K562 (cell line): ENCODE measurements around the gene MBD1. TPM values are rescaled to one million over a fixed set of nuclear protein-coding genes. Genes with fewer than 3 reads are reported as not detected.
"Not testable (repeated sequence)": the region's sequence is repeated elsewhere in the genome, so short reads cannot be mapped to it uniquely, and the experiment has no call there.

Experiments
- ATAC-seq: fragments of 200-7000 bp; cut with Tn5 transposase; 3 replicates; pipeline ENCODE4 v1.9.1; 2020; ENCODE audit warnings: moderate library complexity
- BruUV-seq: library from RNA; stranded (reverse); fragments of 400-500 nt; replicated peaks from 2 replicates; lab custom pipeline; 2021; lab: Mats Ljungman, UMichigan
- CTCF ChIA-PET: fragments of 300-600 bp; formaldehyde crosslinking; extraction: SDS; loops from one replicate; lab custom pipeline; 2021; ENCODE audit warnings: low intra/inter-chr PET ratio; lab: Yijun Ruan, JAX
- POLR2A ChIA-PET: fragments of 300-600, 350-650 bp; sonication (Branson Sonifier 250); formaldehyde crosslinking; extraction: SDS; loops from one replicate; lab custom pipeline; 2021; ENCODE audit warnings: antibody characterized with exemption, inconsistent platforms; lab: Yijun Ruan, JAX
- DNase-seq, 4 experiments: peaks; one replicate each; pipeline versions ENCODE4 v3.0.0 to v3.0.0-alpha.2; 2011 to 2018; ENCODE audit warnings: low spot score in 3 of 4, mixed read lengths in 3 of 4; ENCODE audit errors: extremely low read depth in 1 of 4
- FAIRE-seq: peaks from 2 replicates; lab custom pipeline; 2011; peaks lifted over from hg19 to GRCh38; lab: Jason Lieb, UNC
- H2AFZ ChIP-seq: 2 replicates; pipeline ENCODE4 v1.6.0; 2011; ENCODE audit warnings: low read depth, low read length, control low read depth, inconsistent platforms
- H3K27ac ChIP-seq: fragments of 200-600 bp; 3 replicates; pipeline ENCODE4 v1.8.0; 2011; ENCODE audit warnings: low read depth, mild to moderate bottlenecking, control low read depth, inconsistent platforms, low read length, moderate library complexity, mixed read lengths; ENCODE audit errors: extremely low read depth
- H3K27me3 ChIP-seq, 2 experiments: fragments of 300-600 bp in 1 of 2; 2 replicates in 1 of 2; 3 replicates in 1 of 2; pipeline versions ENCODE4 v1.6.0 to v1.8.0; 2011; ENCODE audit warnings: inconsistent platforms in 2 of 2, low read length in 2 of 2, mild to moderate bottlenecking in 1 of 2, mixed read lengths in 1 of 2, moderate library complexity in 1 of 2; ENCODE audit not compliant: control insufficient read depth in 2 of 2, insufficient read depth in 2 of 2
- H3K36me3 ChIP-seq: fragments of 300-600 bp; 3 replicates; pipeline ENCODE4 v1.8.0; 2011; ENCODE audit warnings: mild to moderate bottlenecking, low read length, inconsistent platforms; ENCODE audit not compliant: control insufficient read depth, insufficient read depth
- H3K4me1 ChIP-seq, 2 experiments: fragments of 200-600 bp in 1 of 2; replicated peaks in 1 of 2; 2 replicates in 1 of 2; 3 replicates in 1 of 2; pipeline versions ENCODE4 v1.5.1 to v1.8.0; 2011; ENCODE audit warnings: inconsistent platforms in 2 of 2, low read length in 2 of 2, mild to moderate bottlenecking in 1 of 2, mixed read lengths in 1 of 2, moderate library complexity in 1 of 2; ENCODE audit not compliant: control insufficient read depth in 2 of 2, insufficient read depth in 2 of 2
- H3K4me2 ChIP-seq: 2 replicates; pipeline ENCODE4 v1.6.1; 2011; ENCODE audit warnings: low read length, control low read depth, inconsistent platforms, mixed read lengths; ENCODE audit not compliant: insufficient read depth
- H3K4me3 ChIP-seq: fragments of 200-600 bp; sonication (generic), shearing (Covaris generic); 2 replicates; pipeline ENCODE4 v1.5.1; 2016; ENCODE audit warnings: control low read depth, inconsistent platforms
- H3K79me2 ChIP-seq: fragments of 200-600 bp; 3 replicates; pipeline ENCODE4 v1.8.0; 2011; ENCODE audit warnings: low read length, inconsistent platforms; ENCODE audit not compliant: control insufficient read depth, insufficient read depth
- H3K9ac ChIP-seq, 2 experiments: 2 replicates each; pipeline versions ENCODE4 v1.6.0 to v1.6.1; 2011; ENCODE audit warnings: low read depth in 2 of 2, low read length in 2 of 2, control low read depth in 1 of 2, inconsistent platforms in 1 of 2, mild to moderate bottlenecking in 1 of 2, mixed read lengths in 1 of 2; ENCODE audit not compliant: insufficient read depth in 1 of 2
- H3K9me1 ChIP-seq: one replicate; pipeline ENCODE4 v1.6.0; 2011; ENCODE audit warnings: inconsistent platforms, mild to moderate bottlenecking, low read length, moderate library complexity; ENCODE audit not compliant: control insufficient read depth, insufficient read depth
- H3K9me3 ChIP-seq: replicated peaks from 2 replicates; pipeline ENCODE4 v1.5.1; 2011; ENCODE audit warnings: low read depth, low read length, inconsistent platforms; ENCODE audit not compliant: control insufficient read depth, insufficient read depth
- H4K20me1 ChIP-seq: replicated peaks from 2 replicates; pipeline ENCODE4 v1.6.1; 2011; ENCODE audit warnings: low read length, inconsistent platforms, mixed read lengths; ENCODE audit not compliant: control insufficient read depth, insufficient read depth
- CTBP1 ChIP-seq: fragments of 450-650 bp; IDR thresholded peaks from 2 replicates; pipeline ENCODE4 v1.6.1; 2016; ENCODE audit warnings: borderline replicate concordance
- ZNF57 ChIP-seq: fragments of 450-650 bp; formaldehyde crosslinking; IDR thresholded peaks from 2 replicates; pipeline ENCODE4 v1.4.0; 2020; ENCODE audit warnings: mild to moderate bottlenecking, moderate library complexity
- WGBS: fragments of 100-300 bp; shearing (Covaris generic); methylation state at CpG from one replicate; pipeline ENCODE4 v1.1.6; 2016; ENCODE audit warnings: low coverage, mixed read lengths; ENCODE audit not compliant: insufficient coverage; ENCODE audit errors: missing lambda C conversion rate; 5-methylcytosine and 5-hydroxymethylcytosine counted together
- in situ Hi-C: fragments of 300-500 bp; cut with MboI; formaldehyde crosslinking; loops from 4 replicates; pipeline ENCODE4 v1.15.0; 2018; ENCODE audit warnings: inconsistent platforms, mixed read lengths
- intact Hi-C: fragments of 100-400 bp; cut with micrococcal nuclease; formaldehyde crosslinking; loops from 2 replicates; pipeline ENCODE4 v1.14.2; 2022
- polyA plus RNA-seq, 8 experiments: library from polyadenylated mRNA; depleted of rRNA in 4 of 8; stranded (reverse) in 5 of 8; unstranded in 3 of 8; fragments of >200 nt; fragmentation: Nextera tagmentation in 2 of 8; fragmentation: Illumina TruSeq in 1 of 8; extraction: Ambion mirVana in 2 of 8; extraction: Trizol in 1 of 8; gene quantifications; 2 replicates each; pipeline versions ENCODE4 v1.2.1 to v1.2.3, GENCODE V29; 2011 to 2014; ENCODE audit warnings: inconsistent platforms in 1 of 8, missing spikeins in 1 of 8
- total RNA-seq, 7 experiments: library from RNA; depleted of rRNA in 6 of 7; stranded (reverse); fragments of >200 nt in 6 of 7; fragmentation: Illumina TruSeq in 2 of 7; extraction: Trizol in 2 of 7; gene quantifications; 2 replicates each; pipeline versions ENCODE4 v1.2.1 to v1.2.3, GENCODE V29; 2011 to 2021; ENCODE audit warnings: low replicate concordance in 1 of 7
- TF ChIP-seq, protein P1 (sequence below): fragments of 200-600 bp; sonication (generic); IDR thresholded peaks from one replicate; pipeline ENCODE4 v1.6.1; 2012; ENCODE audit warnings: mild to moderate bottlenecking, low read depth, low read length, inconsistent platforms
- TF ChIP-seq, protein P2 (sequence below): fragments of 250-450 bp; sonication (Bioruptor Pico); IDR thresholded peaks from 2 replicates; pipeline ENCODE4 v1.5.0; 2021

The MBD1 gene
- total and polyA plus RNA-seq, 9 of the 15 experiments (the other 6 are each of a cell fraction or from before 2014, with no cell fraction given): 3.0 to 59.7 (median 31.7) TPM

DNA sequence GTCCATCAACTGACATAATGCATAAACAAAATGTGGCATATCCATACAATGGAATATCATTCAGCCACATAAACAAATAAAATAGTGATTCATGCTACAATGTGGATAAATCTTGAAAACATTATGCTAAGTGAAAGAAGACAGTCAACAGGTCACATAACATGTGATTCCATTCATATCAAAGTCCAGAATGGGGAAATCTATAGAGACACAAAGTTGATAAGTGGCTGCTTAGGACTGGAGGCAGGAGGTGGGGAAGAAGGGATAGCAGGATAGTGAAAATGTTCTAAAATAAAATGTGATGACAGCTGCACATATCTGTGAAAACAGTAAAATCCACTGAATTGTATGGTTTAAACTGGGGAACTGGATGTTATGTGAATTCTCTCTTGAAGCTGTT is 33.8 kb downstream of the MBD1 start (continued):
- TF ChIP-seq, protein P1, sequence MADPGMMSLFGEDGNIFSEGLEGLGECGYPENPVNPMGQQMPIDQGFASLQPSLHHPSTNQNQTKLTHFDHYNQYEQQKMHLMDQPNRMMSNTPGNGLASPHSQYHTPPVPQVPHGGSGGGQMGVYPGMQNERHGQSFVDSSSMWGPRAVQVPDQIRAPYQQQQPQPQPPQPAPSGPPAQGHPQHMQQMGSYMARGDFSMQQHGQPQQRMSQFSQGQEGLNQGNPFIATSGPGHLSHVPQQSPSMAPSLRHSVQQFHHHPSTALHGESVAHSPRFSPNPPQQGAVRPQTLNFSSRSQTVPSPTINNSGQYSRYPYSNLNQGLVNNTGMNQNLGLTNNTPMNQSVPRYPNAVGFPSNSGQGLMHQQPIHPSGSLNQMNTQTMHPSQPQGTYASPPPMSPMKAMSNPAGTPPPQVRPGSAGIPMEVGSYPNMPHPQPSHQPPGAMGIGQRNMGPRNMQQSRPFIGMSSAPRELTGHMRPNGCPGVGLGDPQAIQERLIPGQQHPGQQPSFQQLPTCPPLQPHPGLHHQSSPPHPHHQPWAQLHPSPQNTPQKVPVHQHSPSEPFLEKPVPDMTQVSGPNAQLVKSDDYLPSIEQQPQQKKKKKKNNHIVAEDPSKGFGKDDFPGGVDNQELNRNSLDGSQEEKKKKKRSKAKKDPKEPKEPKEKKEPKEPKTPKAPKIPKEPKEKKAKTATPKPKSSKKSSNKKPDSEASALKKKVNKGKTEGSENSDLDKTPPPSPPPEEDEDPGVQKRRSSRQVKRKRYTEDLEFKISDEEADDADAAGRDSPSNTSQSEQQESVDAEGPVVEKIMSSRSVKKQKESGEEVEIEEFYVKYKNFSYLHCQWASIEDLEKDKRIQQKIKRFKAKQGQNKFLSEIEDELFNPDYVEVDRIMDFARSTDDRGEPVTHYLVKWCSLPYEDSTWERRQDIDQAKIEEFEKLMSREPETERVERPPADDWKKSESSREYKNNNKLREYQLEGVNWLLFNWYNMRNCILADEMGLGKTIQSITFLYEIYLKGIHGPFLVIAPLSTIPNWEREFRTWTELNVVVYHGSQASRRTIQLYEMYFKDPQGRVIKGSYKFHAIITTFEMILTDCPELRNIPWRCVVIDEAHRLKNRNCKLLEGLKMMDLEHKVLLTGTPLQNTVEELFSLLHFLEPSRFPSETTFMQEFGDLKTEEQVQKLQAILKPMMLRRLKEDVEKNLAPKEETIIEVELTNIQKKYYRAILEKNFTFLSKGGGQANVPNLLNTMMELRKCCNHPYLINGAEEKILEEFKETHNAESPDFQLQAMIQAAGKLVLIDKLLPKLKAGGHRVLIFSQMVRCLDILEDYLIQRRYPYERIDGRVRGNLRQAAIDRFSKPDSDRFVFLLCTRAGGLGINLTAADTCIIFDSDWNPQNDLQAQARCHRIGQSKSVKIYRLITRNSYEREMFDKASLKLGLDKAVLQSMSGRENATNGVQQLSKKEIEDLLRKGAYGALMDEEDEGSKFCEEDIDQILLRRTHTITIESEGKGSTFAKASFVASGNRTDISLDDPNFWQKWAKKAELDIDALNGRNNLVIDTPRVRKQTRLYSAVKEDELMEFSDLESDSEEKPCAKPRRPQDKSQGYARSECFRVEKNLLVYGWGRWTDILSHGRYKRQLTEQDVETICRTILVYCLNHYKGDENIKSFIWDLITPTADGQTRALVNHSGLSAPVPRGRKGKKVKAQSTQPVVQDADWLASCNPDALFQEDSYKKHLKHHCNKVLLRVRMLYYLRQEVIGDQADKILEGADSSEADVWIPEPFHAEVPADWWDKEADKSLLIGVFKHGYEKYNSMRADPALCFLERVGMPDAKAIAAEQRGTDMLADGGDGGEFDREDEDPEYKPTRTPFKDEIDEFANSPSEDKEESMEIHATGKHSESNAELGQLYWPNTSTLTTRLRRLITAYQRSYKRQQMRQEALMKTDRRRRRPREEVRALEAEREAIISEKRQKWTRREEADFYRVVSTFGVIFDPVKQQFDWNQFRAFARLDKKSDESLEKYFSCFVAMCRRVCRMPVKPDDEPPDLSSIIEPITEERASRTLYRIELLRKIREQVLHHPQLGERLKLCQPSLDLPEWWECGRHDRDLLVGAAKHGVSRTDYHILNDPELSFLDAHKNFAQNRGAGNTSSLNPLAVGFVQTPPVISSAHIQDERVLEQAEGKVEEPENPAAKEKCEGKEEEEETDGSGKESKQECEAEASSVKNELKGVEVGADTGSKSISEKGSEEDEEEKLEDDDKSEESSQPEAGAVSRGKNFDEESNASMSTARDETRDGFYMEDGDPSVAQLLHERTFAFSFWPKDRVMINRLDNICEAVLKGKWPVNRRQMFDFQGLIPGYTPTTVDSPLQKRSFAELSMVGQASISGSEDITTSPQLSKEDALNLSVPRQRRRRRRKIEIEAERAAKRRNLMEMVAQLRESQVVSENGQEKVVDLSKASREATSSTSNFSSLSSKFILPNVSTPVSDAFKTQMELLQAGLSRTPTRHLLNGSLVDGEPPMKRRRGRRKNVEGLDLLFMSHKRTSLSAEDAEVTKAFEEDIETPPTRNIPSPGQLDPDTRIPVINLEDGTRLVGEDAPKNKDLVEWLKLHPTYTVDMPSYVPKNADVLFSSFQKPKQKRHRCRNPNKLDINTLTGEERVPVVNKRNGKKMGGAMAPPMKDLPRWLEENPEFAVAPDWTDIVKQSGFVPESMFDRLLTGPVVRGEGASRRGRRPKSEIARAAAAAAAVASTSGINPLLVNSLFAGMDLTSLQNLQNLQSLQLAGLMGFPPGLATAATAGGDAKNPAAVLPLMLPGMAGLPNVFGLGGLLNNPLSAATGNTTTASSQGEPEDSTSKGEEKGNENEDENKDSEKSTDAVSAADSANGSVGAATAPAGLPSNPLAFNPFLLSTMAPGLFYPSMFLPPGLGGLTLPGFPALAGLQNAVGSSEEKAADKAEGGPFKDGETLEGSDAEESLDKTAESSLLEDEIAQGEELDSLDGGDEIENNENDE: no peak
- TF ChIP-seq, protein P2, sequence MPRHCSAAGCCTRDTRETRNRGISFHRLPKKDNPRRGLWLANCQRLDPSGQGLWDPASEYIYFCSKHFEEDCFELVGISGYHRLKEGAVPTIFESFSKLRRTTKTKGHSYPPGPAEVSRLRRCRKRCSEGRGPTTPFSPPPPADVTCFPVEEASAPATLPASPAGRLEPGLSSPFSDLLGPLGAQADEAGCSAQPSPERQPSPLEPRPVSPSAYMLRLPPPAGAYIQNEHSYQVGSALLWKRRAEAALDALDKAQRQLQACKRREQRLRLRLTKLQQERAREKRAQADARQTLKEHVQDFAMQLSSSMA (CRISPR knock-in tag): no peak
- TF ChIP-seq ZNF57 (no peak), CTBP1 (no peak)

DNA sequence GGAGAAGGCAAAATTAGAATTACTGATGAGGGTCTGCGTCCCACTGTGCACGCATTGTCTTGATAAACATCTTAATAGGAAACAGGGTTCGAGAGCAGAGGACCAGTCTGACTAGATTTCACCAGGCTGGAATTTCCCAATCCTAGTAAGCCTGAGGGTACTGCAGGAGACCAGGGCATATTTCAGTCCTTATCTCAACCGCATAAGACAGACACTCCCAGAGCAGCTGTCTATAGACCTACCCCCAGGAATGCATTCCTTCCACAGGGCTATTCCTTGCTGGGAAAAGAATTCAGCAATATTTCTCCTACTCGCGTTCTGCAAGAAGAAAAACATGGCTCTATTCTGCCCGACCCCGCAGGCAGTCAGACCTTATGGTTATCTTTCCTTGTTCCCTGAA is 39.6 kb downstream of the MBD1 start:
- FAIRE-seq, in situ Hi-C loops, intact Hi-C loops, H3K9me1 ChIP-seq, H3K9me3 ChIP-seq, H4K20me1 ChIP-seq, H3K4me1 ChIP-seq, CTCF ChIA-PET, DNase-seq, H3K9ac ChIP-seq, H3K4me3 ChIP-seq, H3K36me3 ChIP-seq, H3K79me2 ChIP-seq, H3K27ac ChIP-seq, BruUV-seq, H3K4me2 ChIP-seq, POLR2A ChIA-PET, H3K27me3 ChIP-seq, ATAC-seq, H2AFZ ChIP-seq: not testable (repeated sequence)
- 60% methylated on average over 7 of the region's 8 CpGs for WGBS
